Fibroblast of villous mesenchyme (primary cell): ENCODE results near the gene GPC1. TPM values are rescaled to one million over a fixed set of nuclear protein-coding genes. Genes with fewer than 3 reads are reported as not detected.

ENCODE experiments used
- DNase-seq: peaks from one replicate; pipeline ENCODE4 v3.0.0-alpha.2; 2010; ENCODE audit warnings: low read depth
- H3K4me3 ChIP-seq: 2 replicates; pipeline ENCODE4 v1.5.1; 2011; ENCODE audit warnings: low read depth, mild to moderate bottlenecking, low read length
- CTCF ChIP-seq: IDR thresholded peaks from 2 replicates; pipeline ENCODE4 v1.5.1; 2012; ENCODE audit warnings: low read depth, mild to moderate bottlenecking, low read length; ENCODE audit not compliant: insufficient read depth
- total RNA-seq: library from RNA; depleted of rRNA; stranded (reverse); fragments of >200 nt; gene quantifications from 2 replicates; pipeline ENCODE4 v1.2.3, GENCODE V29; 2012

The GPC1 gene
- total RNA-seq, 1 donor = 88.9 TPM

- H3K4me3 ChIP-seq = no peak overlapping the region
- no peak for DNase-seq
- TF ChIP-seq CTCF = no peak
Observed at GRCh38 chr2:240443891-240444301, 8.4 kb downstream of the GPC1 start.

- TF ChIP-seq CTCF = no peak
- DNase-seq = no peak
- no peak overlapping the region for H3K4me3 ChIP-seq
Observed at GRCh38 chr2:240444464-240444863, 9.0 kb downstream of the GPC1 start.

- H3K4me3 ChIP-seq = no peak overlapping the region
- no peak for TF ChIP-seq CTCF
- no peak for DNase-seq
Observed at GRCh38 chr2:240445961-240446663, 10.6 kb downstream of the GPC1 start.

- no peak for TF ChIP-seq CTCF
- DNase-seq = no peak
- H3K4me3 ChIP-seq = no peak overlapping the region
Observed at GRCh38 chr2:240446664-240447175, 11.3 kb downstream of the GPC1 start.

GRCh38 chr2:240447331-240447730 is 11.9 kb downstream of the GPC1 start:
- no peak for DNase-seq
- no peak overlapping the region for H3K4me3 ChIP-seq
- no peak for TF ChIP-seq CTCF

GRCh38 chr2:240447934-240448333 is 12.5 kb downstream of the GPC1 start:
- DNase-seq = no peak
- no peak overlapping the region for H3K4me3 ChIP-seq
- TF ChIP-seq CTCF = no peak
